Fibroblast of lung (primary cell): ENCODE data around the gene CYB5A.

Experiments
- CTCF ChIP-seq, 2 donors: IDR thresholded peaks in 1 of 2; conservative IDR thresholded peaks in 1 of 2; 1 replicate in 1 of 2; 2 replicates in 1 of 2; pipeline ENCODE4 v1.5.1; 2011 to 2012; ENCODE audit warnings: low read length in 2 of 2, control low read depth in 1 of 2, inconsistent platforms in 1 of 2, low read depth in 1 of 2, mild to moderate bottlenecking in 1 of 2
- EZH2 ChIP-seq: IDR thresholded peaks from 2 replicates; pipeline ENCODE4 v1.5.1; 2012; ENCODE audit warnings: low read length, control low read depth, mild to moderate bottlenecking; ENCODE audit errors: missing control alignments

- TF ChIP-seq EZH2, result no peak
- no peak for TF ChIP-seq CTCF (conservative IDR thresholded peaks at IDR 0.05 in 1 of 2, IDR thresholded peaks at IDR 0.05 in 1 of 2; ENCODE audit: low read depth in 1 of 2, low read length in 2 of 2)
Measured at GRCh38 chr18:74336656-74337055, 44.9 kb upstream of the CYB5A start.
